Ishikawa (cell line): ENCODE measurements around the gene PALLD.

ENCODE experiments used
- CEBPB ChIP-seq: IDR thresholded peaks from 2 replicates; pipeline ENCODE4 v1.6.1; 2012
- CREB1 ChIP-seq: IDR thresholded peaks from 2 replicates; pipeline ENCODE4 v1.6.1; 2012; ENCODE audit warnings: low read depth
- EP300 ChIP-seq: IDR thresholded peaks from 2 replicates; pipeline ENCODE4 v1.6.1; 2012; ENCODE audit warnings: borderline replicate concordance
- MAX ChIP-seq: IDR thresholded peaks from 2 replicates; pipeline ENCODE4 v1.6.1; 2012
- TAF1 ChIP-seq: IDR thresholded peaks from 2 replicates; pipeline ENCODE4 v1.6.1; 2012; ENCODE audit warnings: low read depth, mild to moderate bottlenecking
- USF1 ChIP-seq: IDR thresholded peaks from 2 replicates; pipeline ENCODE4 v1.6.1; 2012
- TF ChIP-seq, protein P1 (sequence below): IDR thresholded peaks from 2 replicates; pipeline ENCODE4 v1.6.1; 2012; ENCODE audit warnings: low read depth, mild to moderate bottlenecking

GRCh38 chr4:168593399-168593798 lies 96.5 kb downstream of the PALLD start:
- TF ChIP-seq MAX (no peak; the same call in 1 of the 2 replicates), CREB1 (no peak), TAF1 (no peak), USF1 (no peak), CEBPB (no peak), EP300 (no peak)
- TF ChIP-seq, protein P1, sequence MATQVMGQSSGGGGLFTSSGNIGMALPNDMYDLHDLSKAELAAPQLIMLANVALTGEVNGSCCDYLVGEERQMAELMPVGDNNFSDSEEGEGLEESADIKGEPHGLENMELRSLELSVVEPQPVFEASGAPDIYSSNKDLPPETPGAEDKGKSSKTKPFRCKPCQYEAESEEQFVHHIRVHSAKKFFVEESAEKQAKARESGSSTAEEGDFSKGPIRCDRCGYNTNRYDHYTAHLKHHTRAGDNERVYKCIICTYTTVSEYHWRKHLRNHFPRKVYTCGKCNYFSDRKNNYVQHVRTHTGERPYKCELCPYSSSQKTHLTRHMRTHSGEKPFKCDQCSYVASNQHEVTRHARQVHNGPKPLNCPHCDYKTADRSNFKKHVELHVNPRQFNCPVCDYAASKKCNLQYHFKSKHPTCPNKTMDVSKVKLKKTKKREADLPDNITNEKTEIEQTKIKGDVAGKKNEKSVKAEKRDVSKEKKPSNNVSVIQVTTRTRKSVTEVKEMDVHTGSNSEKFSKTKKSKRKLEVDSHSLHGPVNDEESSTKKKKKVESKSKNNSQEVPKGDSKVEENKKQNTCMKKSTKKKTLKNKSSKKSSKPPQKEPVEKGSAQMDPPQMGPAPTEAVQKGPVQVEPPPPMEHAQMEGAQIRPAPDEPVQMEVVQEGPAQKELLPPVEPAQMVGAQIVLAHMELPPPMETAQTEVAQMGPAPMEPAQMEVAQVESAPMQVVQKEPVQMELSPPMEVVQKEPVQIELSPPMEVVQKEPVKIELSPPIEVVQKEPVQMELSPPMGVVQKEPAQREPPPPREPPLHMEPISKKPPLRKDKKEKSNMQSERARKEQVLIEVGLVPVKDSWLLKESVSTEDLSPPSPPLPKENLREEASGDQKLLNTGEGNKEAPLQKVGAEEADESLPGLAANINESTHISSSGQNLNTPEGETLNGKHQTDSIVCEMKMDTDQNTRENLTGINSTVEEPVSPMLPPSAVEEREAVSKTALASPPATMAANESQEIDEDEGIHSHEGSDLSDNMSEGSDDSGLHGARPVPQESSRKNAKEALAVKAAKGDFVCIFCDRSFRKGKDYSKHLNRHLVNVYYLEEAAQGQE: no peak
